Renal cortex interstitium (tissue), 11 donors: ENCODE results near the gene CNTNAP2. TPM values are rescaled to one million over a fixed set of nuclear protein-coding genes. Genes with fewer than 3 reads are reported as not detected.

Experiments used
- DNase-seq, 11 donors: peaks; one replicate each; pipeline ENCODE4 v3.0.0-alpha.2; 2013; ENCODE audit warnings: low read depth in 9 of 11, low spot score in 4 of 11; ENCODE audit errors: extremely low read depth in 1 of 11
- polyA plus RNA-seq, 3 donors: library from polyadenylated mRNA; unstranded; fragments of 120-200 nt; gene quantifications; one replicate each; pipeline ENCODE4 v1.2.1, GENCODE V29; 2013; ENCODE audit not compliant: insufficient read length in 3 of 3

CNTNAP2 gene
- polyA plus RNA-seq, 3 donors, result 25.6 to 29.3 (median 26.6) TPM

DNA sequence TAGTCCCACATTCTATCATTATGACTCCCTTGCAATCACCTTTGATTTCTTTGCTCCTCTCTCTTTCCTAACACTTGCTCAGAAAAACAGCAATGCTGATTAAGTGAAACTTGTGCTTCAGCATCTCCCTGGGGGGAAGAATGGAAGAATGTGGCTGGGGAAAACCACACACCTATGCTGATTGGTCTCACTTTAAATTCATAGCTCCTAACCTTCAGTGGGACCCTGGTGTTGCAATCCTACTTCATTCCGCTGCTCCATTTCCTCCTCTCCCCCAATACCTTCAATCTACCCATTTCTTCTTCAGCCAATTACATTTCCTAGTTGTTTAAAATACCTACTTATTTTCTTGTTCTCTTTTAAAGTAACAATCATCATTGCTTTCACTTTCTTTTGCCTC is 1307.3 kb downstream of the CNTNAP2 start:
- DNase-seq, result no peak

DNA sequence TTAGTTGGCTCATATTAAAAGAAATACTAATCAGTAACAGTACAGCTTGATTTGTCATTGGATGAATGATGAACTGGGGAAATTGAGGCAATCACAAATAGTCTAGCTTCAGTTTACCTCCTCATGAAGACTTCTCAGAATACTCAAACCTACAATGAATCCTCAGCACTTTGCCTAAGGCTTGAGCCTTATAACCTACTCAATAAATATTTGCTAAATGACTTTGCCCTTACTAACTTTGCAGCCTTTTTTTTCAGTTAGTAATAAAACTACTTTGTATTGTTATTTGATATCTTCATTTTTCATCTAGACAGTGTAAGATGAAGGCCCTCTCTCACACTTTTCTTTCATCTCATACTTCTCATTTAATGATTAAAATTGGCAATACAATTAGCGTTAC is 1311.5 kb downstream of the CNTNAP2 start:
- DNase-seq, result no peak

DNA sequence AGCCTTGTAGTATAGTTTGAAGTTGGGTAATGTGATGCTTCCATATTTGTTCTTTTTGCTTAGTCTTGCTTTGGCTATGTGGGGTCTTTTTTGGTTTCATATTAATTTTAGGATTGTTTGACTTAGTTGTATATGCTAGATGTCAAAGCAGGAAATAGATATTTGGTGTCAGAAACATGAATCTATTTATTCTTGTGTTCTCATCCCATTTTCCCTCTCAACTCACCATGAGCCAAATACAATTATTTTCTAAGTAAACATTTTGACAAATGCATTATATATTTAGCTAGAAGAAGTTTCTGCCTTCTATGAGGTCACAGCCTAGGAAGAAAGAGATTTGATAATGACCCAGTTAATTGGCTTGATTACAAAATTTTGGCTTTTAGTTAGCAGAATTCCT is 1313.4 kb downstream of the CNTNAP2 start:
- no peak for DNase-seq

DNA sequence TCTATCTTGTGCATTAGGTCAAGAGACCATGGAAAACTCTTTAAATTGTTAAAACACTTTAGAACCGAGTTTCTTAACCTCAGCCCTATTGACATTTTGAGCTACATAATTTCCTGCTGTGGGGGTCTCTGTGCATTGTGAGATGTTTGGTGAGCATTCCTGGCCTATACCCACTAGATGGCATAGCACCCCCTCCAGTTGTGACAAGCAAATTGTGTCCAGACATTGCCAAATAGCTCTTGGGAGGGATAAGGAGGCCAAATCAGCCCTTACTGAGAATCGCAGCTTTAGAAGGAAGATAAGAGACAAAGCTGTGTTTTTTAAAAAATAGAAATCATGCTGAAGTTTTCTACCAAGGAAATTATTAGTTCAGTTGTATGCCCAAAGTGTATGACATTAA is 1315.5 kb downstream of the CNTNAP2 start:
- peak in 8 of 11 donors; percentile 12 to 35 (median 28) for DNase-seq

DNA sequence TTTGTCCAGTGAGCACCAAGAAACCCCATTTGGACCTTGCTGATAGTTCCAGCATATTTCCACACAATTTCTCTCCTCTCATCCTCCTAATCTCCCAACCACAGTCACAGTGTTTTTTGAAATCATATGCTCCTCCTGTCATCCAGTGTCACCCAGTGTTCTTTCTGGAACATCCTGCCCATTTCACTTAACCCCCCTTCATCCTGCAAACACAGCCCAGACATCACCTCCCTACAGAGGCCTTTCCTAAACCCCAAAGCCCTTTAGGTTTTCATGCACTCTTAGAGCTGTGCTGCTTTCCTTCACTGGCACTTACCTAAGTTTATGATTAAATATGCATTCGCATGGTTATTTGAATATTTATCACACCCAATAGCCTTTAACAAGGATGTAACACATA is 1316.0 kb downstream of the CNTNAP2 start:
- no peak for DNase-seq

DNA sequence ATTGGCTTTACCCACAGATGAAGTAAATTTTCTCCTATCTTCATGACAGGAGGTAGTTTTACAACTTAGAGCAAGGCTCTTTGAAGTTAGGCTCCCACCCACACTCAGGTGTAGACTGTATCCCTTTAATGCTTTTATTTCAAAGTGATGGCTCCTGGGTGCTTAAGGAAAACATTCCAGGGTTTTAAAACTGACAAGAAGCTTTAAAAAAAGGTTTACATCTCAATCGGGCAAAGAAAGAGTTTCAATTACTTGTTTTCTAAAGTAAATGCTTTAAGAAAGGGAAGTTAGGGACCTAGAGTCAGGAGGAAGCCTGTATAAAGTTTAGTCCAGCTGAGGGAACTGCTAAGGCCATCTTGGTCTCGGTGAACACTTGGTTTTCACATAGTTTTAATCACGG is 1320.1 kb downstream of the CNTNAP2 start:
- DNase-seq, result no peak

DNA sequence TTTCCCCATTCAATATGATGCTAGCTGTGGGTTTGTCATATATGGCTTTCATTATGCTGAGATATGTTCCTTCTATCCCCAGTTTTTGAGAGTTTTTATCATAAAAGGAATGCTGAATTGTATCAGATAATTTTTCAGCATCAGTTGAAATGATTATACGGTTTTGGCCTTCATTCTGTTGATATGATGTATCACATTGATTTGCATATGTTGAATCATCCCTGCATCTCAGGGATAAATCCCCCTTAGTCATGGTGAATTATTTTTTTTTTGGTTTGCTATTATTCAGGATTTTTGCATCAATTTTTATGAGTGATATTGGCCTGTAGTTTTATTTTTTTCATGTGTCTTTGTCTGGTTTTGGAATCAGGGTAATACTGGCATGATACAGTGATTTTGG is 1321.6 kb downstream of the CNTNAP2 start:
- no peak for DNase-seq

DNA sequence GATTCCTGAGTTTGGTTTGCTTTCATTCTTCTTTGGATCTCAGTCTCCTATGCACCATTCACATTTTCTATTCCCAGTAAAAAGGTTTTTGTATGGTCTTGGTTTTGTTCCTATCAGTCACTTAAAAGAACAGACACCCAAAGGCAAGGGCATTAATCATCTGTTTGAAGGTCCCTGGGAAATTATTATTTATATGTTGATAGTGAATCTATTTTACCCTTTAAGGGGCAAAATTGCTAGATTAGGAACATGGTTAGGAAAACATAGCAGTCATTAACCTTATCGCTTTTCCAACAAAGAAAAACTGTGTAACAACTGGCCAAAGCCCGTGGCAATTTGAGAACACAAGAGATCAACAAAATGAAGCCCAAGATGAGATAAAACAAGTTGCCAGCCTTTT is 1327.3 kb downstream of the CNTNAP2 start:
- DNase-seq, result no peak

DNA sequence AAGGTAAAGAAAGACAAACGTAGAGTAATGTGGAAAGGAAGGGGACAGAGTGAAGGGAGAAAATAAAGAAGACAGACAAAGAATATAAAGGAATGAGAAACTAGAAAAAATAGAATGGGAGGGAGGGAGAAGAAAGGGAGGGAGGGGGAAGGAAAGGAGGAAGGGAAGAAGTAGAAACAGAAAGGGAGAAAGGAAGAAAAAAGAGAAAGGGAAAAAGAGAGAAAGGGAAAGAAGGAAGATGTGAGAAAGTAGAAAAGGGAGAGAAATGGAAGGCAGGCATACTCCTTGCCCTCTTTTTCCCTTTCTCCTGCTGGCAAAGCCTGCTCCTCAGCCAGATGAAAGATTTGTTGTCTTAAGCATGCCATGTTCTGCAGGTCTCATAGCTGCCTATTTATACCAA is 1336.2 kb downstream of the CNTNAP2 start:
- DNase-seq, result no peak

DNA sequence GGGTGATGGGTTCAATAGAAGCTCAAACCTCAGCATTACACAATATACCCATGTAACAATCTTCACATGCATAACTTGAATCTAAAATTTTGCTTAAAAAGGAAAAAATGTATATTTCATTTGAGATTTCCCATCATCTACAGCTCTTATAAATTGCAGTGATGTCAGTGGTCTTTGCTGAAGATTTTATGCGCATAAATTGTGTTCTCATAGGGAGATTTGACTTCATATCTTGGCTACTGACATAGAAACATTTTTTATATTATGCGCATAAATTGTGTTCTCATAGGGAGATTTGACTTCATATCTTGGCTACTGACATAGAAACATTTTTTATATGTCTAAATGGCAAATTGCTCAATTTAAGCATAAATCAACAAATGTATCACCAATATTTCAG is 1348.6 kb downstream of the CNTNAP2 start:
- no peak for DNase-seq

DNA sequence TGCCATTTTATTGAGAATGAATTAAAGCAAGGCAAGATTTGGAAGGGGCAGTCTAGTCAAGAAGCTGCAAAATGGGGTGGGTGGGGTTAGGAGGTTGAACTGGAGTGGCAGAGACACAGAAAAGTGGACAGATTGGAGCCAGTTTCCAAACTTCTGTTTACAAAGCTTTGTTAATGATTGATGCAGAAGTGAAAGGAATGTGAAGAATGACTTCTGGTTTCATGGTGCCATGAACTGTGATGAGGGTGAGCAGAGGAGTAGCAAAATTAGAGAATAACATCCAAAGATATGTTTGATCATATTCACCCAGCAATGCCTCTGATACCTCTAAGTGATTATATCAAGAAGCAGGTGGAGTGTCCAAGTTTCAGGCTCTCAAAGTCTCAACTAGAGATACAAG is 1356.0 kb downstream of the CNTNAP2 start:
- no peak for DNase-seq

DNA sequence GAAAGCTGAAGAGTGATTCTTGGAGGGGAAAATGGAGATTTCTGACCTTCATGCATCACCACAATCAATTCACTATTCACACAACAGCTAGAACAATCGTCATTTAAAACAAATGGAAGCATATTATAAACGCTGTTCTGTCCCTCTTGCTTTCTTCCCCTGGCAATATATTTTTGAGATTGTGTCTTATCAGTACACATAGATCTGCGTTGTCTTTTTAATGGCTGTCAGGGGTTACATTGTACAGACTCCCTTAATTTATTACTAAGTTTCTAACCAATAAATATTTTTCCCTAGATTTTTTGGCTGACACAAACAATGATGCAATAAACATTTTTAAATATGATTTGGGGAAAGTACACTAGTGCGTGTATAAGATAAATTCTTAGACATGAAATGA is 1358.3 kb downstream of the CNTNAP2 start:
- DNase-seq, result no peak

DNA sequence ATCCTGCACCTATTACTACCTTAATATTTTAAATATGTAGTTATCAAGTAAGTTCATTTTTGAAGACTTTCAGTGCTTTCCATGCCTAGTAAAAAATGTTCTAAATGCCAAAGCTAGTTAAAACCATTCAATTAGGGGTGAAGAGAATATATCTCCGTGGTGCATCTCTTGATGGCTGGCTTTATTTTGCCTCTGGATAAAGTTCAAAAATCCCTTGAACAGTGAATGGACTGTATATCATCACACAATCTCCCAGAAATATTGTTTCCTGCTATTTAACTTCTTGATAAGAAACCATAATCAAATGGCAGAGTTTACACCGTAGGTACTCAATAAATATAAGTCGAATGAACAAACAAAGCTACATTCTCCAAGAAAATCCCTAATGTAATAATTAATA is 1360.9 kb downstream of the CNTNAP2 start:
- no peak for DNase-seq

DNA sequence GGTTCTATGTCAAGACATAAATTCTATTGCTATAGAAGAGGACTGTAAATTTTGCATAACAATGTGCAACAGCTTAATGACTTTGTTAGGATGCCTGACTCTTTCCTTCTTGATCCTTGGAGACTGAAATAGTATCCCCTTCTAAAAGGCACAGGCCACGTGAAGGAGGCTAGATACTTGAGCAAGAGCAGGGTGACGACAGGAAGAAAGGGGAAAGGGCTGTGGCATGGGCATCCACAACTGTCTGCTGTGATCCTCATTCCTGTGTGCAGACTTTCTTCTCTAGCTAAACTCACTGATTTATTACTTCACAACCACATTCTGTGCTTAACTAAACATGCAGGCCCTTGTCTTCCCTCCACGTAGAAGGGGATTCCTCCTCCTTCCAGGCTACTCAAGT is 1362.2 kb downstream of the CNTNAP2 start:
- DNase-seq, result peak in 9 of 11 donors; percentile 11 to 60 (median 26)

DNA sequence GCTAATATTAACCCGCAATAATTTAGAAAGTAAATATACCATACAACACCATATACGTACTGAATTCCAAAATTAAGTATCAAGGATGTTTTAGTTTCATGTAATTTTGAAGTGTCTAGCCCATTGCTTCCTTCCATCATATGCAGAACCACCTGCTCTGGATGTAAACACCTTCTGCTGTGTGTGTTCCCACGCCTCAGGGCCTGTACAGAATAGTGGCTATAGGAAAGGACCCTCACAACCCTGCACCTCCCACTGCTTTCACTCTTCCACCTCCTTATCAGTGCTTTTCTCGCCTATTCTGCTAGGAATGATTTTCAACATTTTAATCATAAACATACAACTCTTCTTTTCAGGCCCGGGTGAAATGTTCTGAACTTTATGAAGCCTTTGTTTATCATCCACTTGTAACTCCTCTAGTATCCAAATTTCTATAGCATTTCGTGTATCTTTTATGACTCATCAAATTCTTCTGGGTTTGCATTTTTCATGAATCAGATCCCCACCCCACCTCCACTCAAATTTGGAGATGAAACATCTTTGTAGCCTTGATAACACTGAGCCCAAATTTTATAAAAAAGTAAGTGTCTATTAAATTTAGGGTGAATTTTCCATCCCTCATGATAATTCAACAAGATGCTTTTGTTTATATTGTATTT is 1367.2 kb downstream of the CNTNAP2 start:
- no peak for DNase-seq

DNA sequence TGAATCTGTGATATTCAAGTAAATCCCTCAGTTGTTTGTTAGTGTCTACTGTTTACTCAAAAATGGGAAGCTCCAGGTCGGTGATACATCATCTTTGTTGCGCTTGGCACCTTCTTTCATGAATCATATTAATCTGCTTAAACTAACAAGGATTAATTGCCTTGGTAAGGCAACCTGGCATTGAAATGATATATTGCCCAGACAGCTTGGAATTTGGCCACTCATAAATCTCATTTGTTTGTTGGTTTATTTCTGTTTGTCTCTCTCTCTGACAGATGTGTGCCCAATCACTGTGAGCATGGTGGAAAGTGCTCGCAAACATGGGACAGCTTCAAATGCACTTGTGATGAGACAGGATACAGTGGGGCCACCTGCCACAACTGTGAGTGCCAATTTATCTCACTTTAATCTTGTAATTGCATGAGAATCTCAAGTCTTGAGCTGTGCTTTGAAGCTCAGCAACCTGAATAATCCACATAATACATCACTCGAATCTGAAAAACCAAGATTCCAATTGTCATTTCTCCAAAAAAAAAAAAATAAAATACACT is 1369.1 kb downstream of the CNTNAP2 start:
- DNase-seq, result peak in 1 of 11 donors; percentile 20

DNA sequence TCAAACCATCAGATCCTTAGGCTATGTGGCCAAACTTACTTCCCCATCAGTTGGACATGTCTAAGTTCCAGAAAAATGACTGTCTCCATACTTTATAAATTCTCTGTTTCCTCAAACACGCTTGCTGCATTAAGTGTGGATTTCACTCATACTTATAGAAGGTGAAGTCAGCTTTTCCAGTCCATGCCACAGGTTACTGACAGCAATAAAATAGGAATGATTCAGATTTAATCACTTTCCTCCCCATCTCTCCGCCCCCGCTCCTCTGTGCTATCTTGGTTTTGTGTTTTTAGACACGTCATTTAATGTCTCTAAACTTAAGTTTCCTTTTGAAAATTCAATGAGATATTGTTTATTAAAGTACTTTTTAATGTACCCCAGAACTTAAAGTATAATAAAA is 1376.0 kb downstream of the CNTNAP2 start:
- DNase-seq, result no peak

DNA sequence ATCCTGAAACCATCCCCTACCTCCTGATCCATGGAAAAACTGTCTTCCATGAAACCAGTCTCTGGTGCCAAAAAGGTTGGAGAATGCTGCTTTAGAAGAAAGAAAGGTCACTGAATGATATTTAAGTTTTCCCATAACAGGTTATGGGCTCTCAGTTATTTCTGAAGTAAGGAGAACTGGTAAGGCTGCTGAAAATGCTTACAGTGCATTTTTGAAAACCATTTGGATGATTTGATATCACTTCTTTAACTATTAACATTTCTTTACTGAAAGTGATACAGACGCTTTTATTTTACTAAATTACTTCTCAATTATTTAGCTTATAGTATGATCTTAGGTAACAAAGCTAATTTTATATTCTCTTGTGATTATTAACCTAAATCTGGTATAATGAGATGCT is 1379.6 kb downstream of the CNTNAP2 start:
- no peak for DNase-seq

DNA sequence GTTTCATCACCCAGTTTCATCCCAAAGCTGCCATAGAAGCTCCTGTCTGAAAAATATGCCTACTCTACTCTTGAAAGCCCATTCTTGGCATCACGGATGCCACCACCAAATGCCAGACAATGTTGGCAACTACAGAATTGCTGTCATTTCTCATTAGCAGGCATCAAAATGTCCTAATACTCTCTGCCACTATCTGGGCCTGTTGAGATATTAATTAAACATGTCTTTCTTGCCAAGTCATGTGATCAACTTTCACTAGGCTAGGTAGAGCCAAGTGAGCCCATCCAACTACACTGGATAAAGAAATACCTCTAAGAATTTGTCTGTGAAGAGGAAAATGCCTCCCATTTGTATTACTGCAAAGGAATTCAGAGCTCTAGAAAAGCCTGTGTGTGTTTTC is 1380.6 kb downstream of the CNTNAP2 start:
- no peak for DNase-seq

DNA sequence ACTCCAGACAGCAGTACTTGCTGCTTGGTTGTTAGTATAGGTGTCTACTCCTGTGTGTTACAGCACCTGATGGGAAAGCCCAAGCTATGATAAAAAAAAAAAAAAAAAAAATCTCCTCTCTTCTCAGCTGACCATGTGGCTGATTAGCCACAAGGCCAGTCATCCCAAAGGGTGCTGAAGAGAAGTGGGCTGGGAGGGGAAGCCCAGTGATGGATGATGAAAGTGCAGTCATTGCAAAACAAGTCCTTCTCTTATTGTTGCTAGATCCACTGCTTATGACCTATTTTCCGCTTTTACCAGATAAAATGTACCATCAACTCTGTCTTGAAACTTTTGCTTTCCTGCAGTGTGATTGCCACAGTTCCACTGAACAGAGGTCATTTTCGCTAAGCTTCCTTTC is 1381.5 kb downstream of the CNTNAP2 start:
- no peak for DNase-seq

DNA sequence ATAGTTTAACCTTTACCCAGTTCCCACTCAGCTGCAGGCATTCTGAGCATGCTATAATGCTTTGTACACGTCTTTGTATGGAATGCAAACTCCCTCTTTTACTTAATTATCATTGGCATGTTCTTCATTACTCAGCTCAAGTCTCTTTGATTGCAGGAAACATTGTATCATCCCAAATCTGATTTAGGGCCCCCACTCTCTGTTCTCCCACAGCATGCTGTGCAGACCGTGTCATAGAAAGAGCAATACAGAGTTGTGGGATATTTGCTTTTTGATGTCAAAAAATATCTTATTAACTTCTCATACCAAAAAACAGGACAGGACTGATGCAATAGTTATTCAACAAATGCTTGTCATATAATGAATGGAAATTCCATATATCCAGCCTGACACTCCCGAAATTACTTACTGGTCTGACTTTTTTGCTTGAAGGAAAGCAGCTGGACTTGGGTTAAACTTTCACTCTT is 1392.5 kb downstream of the CNTNAP2 start:
- peak in 3 of 11 donors; percentile 25 to 38 (median 34) for DNase-seq
